GM23338 (cell line): ENCODE data around the gene LRRC37A3.

ENCODE experiments used
- CREB1 ChIP-seq: fragments of 250-450 bp; sonication (Bioruptor Pico); IDR thresholded peaks from 2 replicates; pipeline ENCODE4 v1.5.0; 2020; ENCODE audit warnings: low read depth, mild to moderate bottlenecking, moderate library complexity
- EZH2 ChIP-seq: fragments of 200-600 bp; sonication (generic); IDR thresholded peaks from one replicate; pipeline ENCODE4 v1.8.0; 2017; ENCODE audit warnings: antibody characterized with exemption, mild to moderate bottlenecking, low read depth; ENCODE audit not compliant: unreplicated experiment
- EZH2phosphoT487 ChIP-seq: fragments of 200-600 bp; sonication (generic); IDR thresholded peaks from one replicate; pipeline ENCODE4 v1.8.1; 2018; ENCODE audit warnings: antibody characterized with exemption; ENCODE audit not compliant: unreplicated experiment
- JUNB ChIP-seq: IDR thresholded peaks from one replicate; pipeline ENCODE4 v1.6.1; 2016; ENCODE audit warnings: antibody characterized with exemption; ENCODE audit not compliant: unreplicated experiment
- NANOG ChIP-seq: IDR thresholded peaks from 2 replicates; pipeline ENCODE4 v1.6.1; 2016; ENCODE audit warnings: antibody characterized with exemption, borderline replicate concordance
- POLR2AphosphoS5 ChIP-seq: IDR thresholded peaks from 2 replicates; pipeline ENCODE4 v1.6.1; 2016; ENCODE audit warnings: antibody characterized with exemption, low read depth
- STAT1 ChIP-seq: IDR thresholded peaks from one replicate; pipeline ENCODE4 v1.6.1; 2016; ENCODE audit warnings: antibody characterized with exemption; ENCODE audit not compliant: unreplicated experiment
- ZNF331 ChIP-seq: fragments of 250-450 bp; sonication (Bioruptor Pico); IDR thresholded peaks from 2 replicates; pipeline ENCODE4 v1.5.0; 2020; ENCODE audit warnings: low read depth, mild to moderate bottlenecking, moderate library complexity
- TF ChIP-seq, protein P1 (sequence below), 2 experiments: fragments of 200-600 bp in 1 of 2; sonication (generic) in 1 of 2; conservative IDR thresholded peaks; 2 replicates each; pipeline versions ENCODE4 v1.5.1 to v1.6.1; 2016 to 2017; ENCODE audit warnings: antibody characterized with exemption in 2 of 2, low read depth in 2 of 2, mild to moderate bottlenecking in 2 of 2, moderate library complexity in 1 of 2
- TF ChIP-seq, protein P2 (sequence below): IDR thresholded peaks from one replicate; pipeline ENCODE4 v1.6.1; 2018; ENCODE audit warnings: antibody characterized with exemption; ENCODE audit not compliant: unreplicated experiment
- TF ChIP-seq, protein P3 (sequence below): IDR thresholded peaks from 2 replicates; pipeline ENCODE4 v1.6.1; 2016; ENCODE audit warnings: antibody characterized with exemption

DNA sequence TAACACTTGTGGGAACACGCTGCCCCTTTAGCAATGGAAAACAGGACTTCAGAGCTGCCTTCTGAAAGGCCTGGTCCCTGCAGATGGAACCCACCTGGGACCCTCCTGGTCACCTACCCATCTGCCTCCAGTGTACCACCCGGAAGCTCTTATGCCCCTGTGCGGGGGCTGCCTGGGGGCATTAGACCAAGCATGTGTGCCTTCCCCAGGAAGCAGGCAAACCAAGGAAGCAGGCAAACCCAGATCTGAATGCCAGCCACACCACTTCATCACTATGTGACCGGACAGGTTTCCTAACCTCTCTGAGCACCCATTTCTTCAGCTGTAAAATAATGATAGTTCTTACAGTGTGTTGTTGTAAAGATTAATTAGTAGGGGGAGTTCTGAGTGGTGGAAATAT, 20.8 kb upstream of the LRRC37A3 start:
- TF ChIP-seq, protein P1, sequence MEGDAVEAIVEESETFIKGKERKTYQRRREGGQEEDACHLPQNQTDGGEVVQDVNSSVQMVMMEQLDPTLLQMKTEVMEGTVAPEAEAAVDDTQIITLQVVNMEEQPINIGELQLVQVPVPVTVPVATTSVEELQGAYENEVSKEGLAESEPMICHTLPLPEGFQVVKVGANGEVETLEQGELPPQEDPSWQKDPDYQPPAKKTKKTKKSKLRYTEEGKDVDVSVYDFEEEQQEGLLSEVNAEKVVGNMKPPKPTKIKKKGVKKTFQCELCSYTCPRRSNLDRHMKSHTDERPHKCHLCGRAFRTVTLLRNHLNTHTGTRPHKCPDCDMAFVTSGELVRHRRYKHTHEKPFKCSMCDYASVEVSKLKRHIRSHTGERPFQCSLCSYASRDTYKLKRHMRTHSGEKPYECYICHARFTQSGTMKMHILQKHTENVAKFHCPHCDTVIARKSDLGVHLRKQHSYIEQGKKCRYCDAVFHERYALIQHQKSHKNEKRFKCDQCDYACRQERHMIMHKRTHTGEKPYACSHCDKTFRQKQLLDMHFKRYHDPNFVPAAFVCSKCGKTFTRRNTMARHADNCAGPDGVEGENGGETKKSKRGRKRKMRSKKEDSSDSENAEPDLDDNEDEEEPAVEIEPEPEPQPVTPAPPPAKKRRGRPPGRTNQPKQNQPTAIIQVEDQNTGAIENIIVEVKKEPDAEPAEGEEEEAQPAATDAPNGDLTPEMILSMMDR (conservative IDR thresholded peaks at IDR 0.05; ENCODE audit: low read depth in 2 of 2) = no peak
- TF ChIP-seq EZH2 (no peak), POLR2AphosphoS5 (no peak), EZH2phosphoT487 (no peak), JUNB (no peak), CREB1 (CRISPR knock-in tag) (no peak), NANOG (no peak), STAT1 (no peak), ZNF331 (no peak)
- TF ChIP-seq, protein P2, sequence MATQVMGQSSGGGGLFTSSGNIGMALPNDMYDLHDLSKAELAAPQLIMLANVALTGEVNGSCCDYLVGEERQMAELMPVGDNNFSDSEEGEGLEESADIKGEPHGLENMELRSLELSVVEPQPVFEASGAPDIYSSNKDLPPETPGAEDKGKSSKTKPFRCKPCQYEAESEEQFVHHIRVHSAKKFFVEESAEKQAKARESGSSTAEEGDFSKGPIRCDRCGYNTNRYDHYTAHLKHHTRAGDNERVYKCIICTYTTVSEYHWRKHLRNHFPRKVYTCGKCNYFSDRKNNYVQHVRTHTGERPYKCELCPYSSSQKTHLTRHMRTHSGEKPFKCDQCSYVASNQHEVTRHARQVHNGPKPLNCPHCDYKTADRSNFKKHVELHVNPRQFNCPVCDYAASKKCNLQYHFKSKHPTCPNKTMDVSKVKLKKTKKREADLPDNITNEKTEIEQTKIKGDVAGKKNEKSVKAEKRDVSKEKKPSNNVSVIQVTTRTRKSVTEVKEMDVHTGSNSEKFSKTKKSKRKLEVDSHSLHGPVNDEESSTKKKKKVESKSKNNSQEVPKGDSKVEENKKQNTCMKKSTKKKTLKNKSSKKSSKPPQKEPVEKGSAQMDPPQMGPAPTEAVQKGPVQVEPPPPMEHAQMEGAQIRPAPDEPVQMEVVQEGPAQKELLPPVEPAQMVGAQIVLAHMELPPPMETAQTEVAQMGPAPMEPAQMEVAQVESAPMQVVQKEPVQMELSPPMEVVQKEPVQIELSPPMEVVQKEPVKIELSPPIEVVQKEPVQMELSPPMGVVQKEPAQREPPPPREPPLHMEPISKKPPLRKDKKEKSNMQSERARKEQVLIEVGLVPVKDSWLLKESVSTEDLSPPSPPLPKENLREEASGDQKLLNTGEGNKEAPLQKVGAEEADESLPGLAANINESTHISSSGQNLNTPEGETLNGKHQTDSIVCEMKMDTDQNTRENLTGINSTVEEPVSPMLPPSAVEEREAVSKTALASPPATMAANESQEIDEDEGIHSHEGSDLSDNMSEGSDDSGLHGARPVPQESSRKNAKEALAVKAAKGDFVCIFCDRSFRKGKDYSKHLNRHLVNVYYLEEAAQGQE = no peak
- TF ChIP-seq, protein P3, sequence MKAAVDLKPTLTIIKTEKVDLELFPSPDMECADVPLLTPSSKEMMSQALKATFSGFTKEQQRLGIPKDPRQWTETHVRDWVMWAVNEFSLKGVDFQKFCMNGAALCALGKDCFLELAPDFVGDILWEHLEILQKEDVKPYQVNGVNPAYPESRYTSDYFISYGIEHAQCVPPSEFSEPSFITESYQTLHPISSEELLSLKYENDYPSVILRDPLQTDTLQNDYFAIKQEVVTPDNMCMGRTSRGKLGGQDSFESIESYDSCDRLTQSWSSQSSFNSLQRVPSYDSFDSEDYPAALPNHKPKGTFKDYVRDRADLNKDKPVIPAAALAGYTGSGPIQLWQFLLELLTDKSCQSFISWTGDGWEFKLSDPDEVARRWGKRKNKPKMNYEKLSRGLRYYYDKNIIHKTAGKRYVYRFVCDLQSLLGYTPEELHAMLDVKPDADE = no peak
